Ureter (tissue), 1 donor: Measurements from ENCODE around the gene KIR2DL3. TPM values are rescaled to one million over a fixed set of nuclear protein-coding genes. Genes with fewer than 3 reads are reported as not detected.

ENCODE experiments used
- DNase-seq: peaks from one replicate; pipeline ENCODE4 v3.0.0-alpha.2; 2020; ENCODE audit warnings: low spot score
- total RNA-seq: library from RNA; stranded (reverse); gene quantifications from one replicate; pipeline ENCODE4 v1.2.4, GENCODE V29; 2023
- donor health status: DM: yes; HTN: yes; CAD: no.

Gene KIR2DL3
- total RNA-seq, 1 donor from 2014 or later: not detected

DNA sequence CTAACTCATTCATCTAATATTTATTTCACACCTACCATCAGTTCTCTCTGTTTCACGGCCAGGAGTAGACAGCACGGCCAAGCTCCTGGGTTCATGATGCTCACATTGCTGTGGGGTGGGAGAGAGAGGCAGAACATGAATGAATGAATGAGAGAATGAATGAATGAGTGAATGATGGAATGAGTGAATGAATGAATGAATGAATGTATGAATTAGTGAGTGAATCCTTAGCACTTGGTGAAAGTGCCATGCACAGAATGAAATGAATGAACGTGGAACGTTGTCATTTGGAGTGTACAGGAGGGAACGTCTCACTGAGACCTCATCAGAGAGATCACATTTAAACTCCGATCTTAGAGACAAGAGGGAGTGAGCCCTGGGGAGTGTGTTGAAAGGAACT is 53.2 kb downstream of the KIR2DL3 start:
- DNase-seq: no peak

DNA sequence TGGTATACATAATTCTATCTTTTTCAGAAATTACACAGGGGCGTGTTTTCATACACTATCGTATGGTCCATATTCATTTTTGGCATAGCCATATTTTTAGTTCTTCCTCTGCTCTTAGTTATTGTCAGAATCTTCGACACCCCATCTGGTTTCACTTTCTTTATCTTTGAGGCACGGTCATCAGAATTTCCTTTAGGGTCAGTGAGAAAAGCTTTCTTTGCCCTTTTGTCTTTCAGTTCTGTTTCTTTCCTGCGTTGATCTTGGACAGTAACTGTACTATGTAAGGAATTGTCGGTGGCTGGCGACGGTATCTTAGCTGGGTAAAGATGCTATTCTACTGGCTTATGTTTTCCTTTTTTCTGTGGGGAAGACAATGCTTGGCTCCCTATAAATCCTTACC is 54.5 kb downstream of the KIR2DL3 start:
- DNase-seq: no peak

DNA sequence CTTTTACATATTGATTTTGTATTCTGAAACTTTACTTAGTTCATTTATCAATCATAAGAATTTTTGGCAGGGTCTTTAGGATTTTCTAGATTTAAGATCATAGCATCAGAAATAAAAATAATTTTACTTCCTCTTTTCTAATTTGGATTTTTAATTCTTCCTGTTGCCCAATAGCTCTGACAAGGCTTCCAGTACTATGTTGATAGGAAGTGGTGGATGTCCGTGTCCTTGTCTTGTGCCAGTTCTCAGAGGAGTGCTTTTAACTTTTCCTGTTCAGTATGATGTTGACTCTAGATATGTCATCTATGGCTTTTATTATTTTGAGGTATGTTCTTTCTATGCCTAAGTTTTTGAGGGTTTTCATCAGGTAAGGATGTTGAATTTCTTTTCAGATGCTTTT is 57.4 kb downstream of the KIR2DL3 start:
- DNase-seq: no peak

Other genes starting within 250 kb of the KIR2DL3 start
- not detected for gene LAIR2, start 235.7 kb upstream of the KIR2DL3 start, total RNA-seq
- 2.2 TPM for gene LILRA2, start 164.7 kb upstream of the KIR2DL3 start, total RNA-seq
- gene LILRA1, start 144.9 kb upstream of the KIR2DL3 start, total RNA-seq: 0.34 TPM
- gene LILRB1, start 108.0 kb upstream of the KIR2DL3 start, total RNA-seq: 2.7 TPM
- 3.1 TPM for gene LILRB4, start 75.5 kb upstream of the KIR2DL3 start, total RNA-seq
- gene KIR3DL3, start 14.1 kb upstream of the KIR2DL3 start, total RNA-seq: not detected
- not detected for gene KIR2DL1, start 31.3 kb downstream of the KIR2DL3 start, total RNA-seq
- 0.39 TPM for gene KIR2DL4, start 65.1 kb downstream of the KIR2DL3 start, total RNA-seq
- gene KIR3DL1, start 78.0 kb downstream of the KIR2DL3 start, total RNA-seq: not detected
- not detected for gene KIR2DS4, start 94.2 kb downstream of the KIR2DL3 start, total RNA-seq
- gene KIR3DL2, start 111.9 kb downstream of the KIR2DL3 start, total RNA-seq: not detected
- 0.39 TPM for gene FCAR, start 135.7 kb downstream of the KIR2DL3 start, total RNA-seq
- gene NCR1, start 167.6 kb downstream of the KIR2DL3 start, total RNA-seq: not detected
- not detected for gene NLRP7, start 209.0 kb downstream of the KIR2DL3 start, total RNA-seq
- 75.1 TPM for gene NLRP2, start 227.9 kb downstream of the KIR2DL3 start, total RNA-seq